Transverse colon (tissue), 4 donors: ENCODE measurements around the gene SH3BP5L.
A peak's percentile ranks its signal among the peaks of the same experiment; 100 is the strongest.

Source experiments
- EP300 ChIP-seq: sonication (generic); formaldehyde crosslinking; IDR thresholded peaks from one replicate; pipeline ENCODE4 v1.6.1; 2017; ENCODE audit warnings: antibody characterized with exemption, low read depth
- POLR2AphosphoS5 ChIP-seq, 3 donors: sonication (generic); formaldehyde crosslinking; IDR thresholded peaks; one replicate each; pipeline ENCODE4 v1.6.1; 2016; ENCODE audit warnings: antibody characterized with exemption in 3 of 3
- TF ChIP-seq, protein P1 (sequence below), 5 experiments: fragments of 200-600 bp in 3 of 5; fragments of 450-650 bp in 2 of 5; sonication (generic) in 3 of 5; IDR thresholded peaks; 1 replicate in 2 of 5; 2 replicates in 3 of 5; pipeline ENCODE4 v1.5.1; 2016 to 2017; ENCODE audit warnings: antibody characterized with exemption in 5 of 5, inconsistent platforms in 3 of 5, mild to moderate bottlenecking in 2 of 5, moderate library complexity in 1 of 5

DNA sequence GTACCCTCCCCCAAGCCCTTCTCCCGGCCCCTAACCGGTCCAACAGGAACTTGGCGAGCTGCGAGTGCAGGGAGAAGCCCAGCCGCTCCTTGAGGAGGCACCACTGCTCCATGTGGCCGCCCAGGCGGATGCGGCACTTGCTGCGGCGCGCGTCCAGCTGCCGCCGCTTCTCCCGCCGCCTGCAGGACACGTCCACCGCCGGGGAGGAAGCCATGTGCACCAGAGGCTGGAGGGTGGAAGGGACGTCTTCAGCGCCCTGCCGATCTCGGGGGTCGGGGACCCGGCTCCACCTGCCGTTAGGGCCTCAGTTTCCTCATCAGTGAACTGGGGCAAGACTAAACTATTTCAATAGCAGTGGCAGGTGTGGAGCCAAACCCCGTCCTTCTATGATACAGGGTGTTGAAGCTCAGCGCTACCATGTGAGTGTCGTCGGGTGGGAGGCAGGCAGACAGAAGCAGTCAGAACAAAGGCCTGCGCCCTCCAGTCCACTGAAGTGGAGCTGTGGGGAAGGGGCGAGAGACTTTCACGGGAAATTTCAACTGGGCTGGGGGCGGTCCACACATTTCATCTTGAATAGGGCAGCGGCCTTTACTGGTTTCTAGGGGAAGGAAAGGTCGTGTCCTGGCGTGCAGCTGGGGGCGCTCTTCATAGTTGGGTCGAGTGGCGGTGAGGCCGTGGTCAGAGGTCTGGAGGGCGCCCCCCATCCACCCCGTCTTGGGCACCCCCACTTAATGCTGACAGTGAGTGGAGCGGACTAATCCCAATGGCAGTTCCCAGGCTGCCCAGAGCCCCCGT lies 32.6 kb upstream of the SH3BP5L start:
- TF ChIP-seq, protein P1, sequence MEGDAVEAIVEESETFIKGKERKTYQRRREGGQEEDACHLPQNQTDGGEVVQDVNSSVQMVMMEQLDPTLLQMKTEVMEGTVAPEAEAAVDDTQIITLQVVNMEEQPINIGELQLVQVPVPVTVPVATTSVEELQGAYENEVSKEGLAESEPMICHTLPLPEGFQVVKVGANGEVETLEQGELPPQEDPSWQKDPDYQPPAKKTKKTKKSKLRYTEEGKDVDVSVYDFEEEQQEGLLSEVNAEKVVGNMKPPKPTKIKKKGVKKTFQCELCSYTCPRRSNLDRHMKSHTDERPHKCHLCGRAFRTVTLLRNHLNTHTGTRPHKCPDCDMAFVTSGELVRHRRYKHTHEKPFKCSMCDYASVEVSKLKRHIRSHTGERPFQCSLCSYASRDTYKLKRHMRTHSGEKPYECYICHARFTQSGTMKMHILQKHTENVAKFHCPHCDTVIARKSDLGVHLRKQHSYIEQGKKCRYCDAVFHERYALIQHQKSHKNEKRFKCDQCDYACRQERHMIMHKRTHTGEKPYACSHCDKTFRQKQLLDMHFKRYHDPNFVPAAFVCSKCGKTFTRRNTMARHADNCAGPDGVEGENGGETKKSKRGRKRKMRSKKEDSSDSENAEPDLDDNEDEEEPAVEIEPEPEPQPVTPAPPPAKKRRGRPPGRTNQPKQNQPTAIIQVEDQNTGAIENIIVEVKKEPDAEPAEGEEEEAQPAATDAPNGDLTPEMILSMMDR (IDR thresholded peaks at IDR 0.05) = peak; percentile 34 to 53 (median 41)
- TF ChIP-seq POLR2AphosphoS5 (IDR thresholded peaks at IDR 0.05) (peak in 2 of 3 donors; percentile 68 to 80), EP300 (no peak)
